ENCODE data around the gene HLA-DOB. TPM values are rescaled to one million over a fixed set of nuclear protein-coding genes. Genes with fewer than 3 reads are reported as not detected.

Gene HLA-DOB
- total and polyA plus RNA-seq, 2 donors (not counting 3 experiments of a cell fraction or from before 2014, with no cell fraction given): 0.46 to 0.54 TPM

GRCh38 chr6:32854376-32855178, 37.8 kb upstream of the HLA-DOB start:
- H3K36me3 ChIP-seq (ENCODE audit: control insufficient read depth in 2 of 2, extremely low read depth in 1 of 2, insufficient read depth in 2 of 2, low read length in 2 of 2): no peaks in the 10 kb centered on the region
- DNase-seq (ENCODE audit: low read depth, low spot score): no peak
- BruUV-seq (replicated peaks): no TSS peak
- TF ChIP-seq FOS (IDR thresholded peaks at IDR 0.05; ENCODE audit: borderline replicate concordance, insufficient read depth, low read length) (no peak), EZH2 (IDR thresholded peaks at IDR 0.05; ENCODE audit: borderline replicate concordance, low read depth, low read length, severe bottlenecking) (no peak)
- H3K4me3 ChIP-seq (replicated peaks in 1 of 3; ENCODE audit: insufficient read depth in 1 of 3, low read depth in 1 of 3, low read length in 3 of 3): peak overlapping the region; percentile 63 to 83 (median 75)
- no peaks in the 10 kb centered on the region for H3K9me1 ChIP-seq (replicated peaks; ENCODE audit: control insufficient read depth, extremely low read depth, insufficient read depth, low read length)
- peak overlapping the region; percentile 75 for H3K4me2 ChIP-seq (ENCODE audit: insufficient read depth, low read length)
- intact Hi-C loops (cut with micrococcal nuclease): loop anchor here (1.0 kb wide), 2 partner anchors 16 to 28 kb away; partner anchors contain the start of gene TAP2
- FAIRE-seq: peak; percentile 68
- ChIA-PET POLR2A (interaction anchor here (1.4 to 2.2 kb wide), 2 partner anchors 16 to 117 kb away, joined by 7 to 12 read pairs; partner anchors contain the start of gene TAP2), CTCF (interaction anchor here (1.3 to 8.1 kb wide), 8 partner anchors 10 to 439 kb away, joined by 5 to 274 read pairs (median 20); partner anchors contain the start of genes HLA-DMA, PSMB8 and TAP2)
- H4K20me1 ChIP-seq (replicated peaks; ENCODE audit: control insufficient read depth, extremely low read depth, insufficient read depth, low read length): no peaks in the 10 kb centered on the region
- no peak overlapping the region for H3K9ac ChIP-seq (replicated peaks; ENCODE audit: extremely low read depth, insufficient read depth, low read length)
- H3K4me1 ChIP-seq (ENCODE audit: control insufficient read depth, extremely low read depth, insufficient read depth, low read length): peaks cover 13% of the 10 kb centered on the region
- no peaks in the 10 kb centered on the region for H3K9me3 ChIP-seq (replicated peaks; ENCODE audit: control insufficient read depth, insufficient read depth, low read length)
- no peak overlapping the region for H3K27ac ChIP-seq (ENCODE audit: insufficient read depth, low read depth, low read length)
- dilution Hi-C loops (cut with MboI; ENCODE audit: extremely low pct_ligation_motif_present, low sequenced_read_pairs): no loop called here
- peaks cover 2 to 17% of the 10 kb centered on the region in 2 experiments for H3K27me3 ChIP-seq (ENCODE audit: control insufficient read depth in 2 of 2, insufficient read depth in 2 of 2, low read length in 2 of 2)
- no peaks in the 10 kb centered on the region for H3K79me2 ChIP-seq (ENCODE audit: control insufficient read depth, insufficient read depth, low read length)
- peak overlapping the region; percentile 61 for H2AFZ ChIP-seq (ENCODE audit: low read depth, low read length)

- CTCF ChIA-PET: interaction anchor here (0.8 to 8.1 kb wide), 20 partner anchors 8 to 464 kb away, joined by 3 to 274 read pairs (median 6); partner anchors contain the start of genes HLA-DMA, PSMB8, TAP2 and ZBTB22
- FAIRE-seq (peak; percentile 96), DNase-seq (ENCODE audit: low read depth, low spot score) (peak; percentile 96)
- intact Hi-C loops (cut with micrococcal nuclease) (loop anchor here (1.0 kb wide), 3 partner anchors 9 to 27 kb away; partner anchors contain the start of genes PSMB8 and TAP2), dilution Hi-C loops (cut with MboI; ENCODE audit: extremely low pct_ligation_motif_present, low sequenced_read_pairs) (no loop called here)
- Histone ChIP-seq H3K4me1 (ENCODE audit: control insufficient read depth, extremely low read depth, insufficient read depth, low read length) (peaks cover 13% of the 10 kb centered on the region), H3K36me3 (ENCODE audit: control insufficient read depth in 2 of 2, extremely low read depth in 1 of 2, insufficient read depth in 2 of 2, low read length in 2 of 2) (no peaks in the 10 kb centered on the region), H3K27me3 (ENCODE audit: control insufficient read depth in 2 of 2, insufficient read depth in 2 of 2, low read length in 2 of 2) (peaks cover 2 to 15% of the 10 kb centered on the region in 2 experiments), H3K4me3 (replicated peaks in 1 of 3; ENCODE audit: insufficient read depth in 1 of 3, low read depth in 1 of 3, low read length in 3 of 3) (peak within 1 kb of the TSS; percentile 63 to 83 (median 75)), H3K9me3 (replicated peaks; ENCODE audit: control insufficient read depth, insufficient read depth, low read length) (no peaks in the 10 kb centered on the region), H3K9ac (replicated peaks; ENCODE audit: extremely low read depth, insufficient read depth, low read length) (peak within 1 kb of the TSS; percentile 50), H4K20me1 (replicated peaks; ENCODE audit: control insufficient read depth, extremely low read depth, insufficient read depth, low read length) (no peaks in the 10 kb centered on the region), H3K4me2 (ENCODE audit: insufficient read depth, low read length) (peak within 1 kb of the TSS; percentile 75), H3K9me1 (replicated peaks; ENCODE audit: control insufficient read depth, extremely low read depth, insufficient read depth, low read length) (no peaks in the 10 kb centered on the region), H3K27ac (ENCODE audit: insufficient read depth, low read depth, low read length) (peak within 1 kb of the TSS; percentile 18), H2AFZ (ENCODE audit: low read depth, low read length) (peak within 1 kb of the TSS; percentile 61), H3K79me2 (ENCODE audit: control insufficient read depth, insufficient read depth, low read length) (no peaks in the 10 kb centered on the region)
- no TSS peak for BruUV-seq (replicated peaks)
- POLR2A ChIA-PET: interaction anchor here (1.4 to 2.2 kb wide), 2 partner anchors 15 to 118 kb away, joined by 7 to 12 read pairs; partner anchors contain the start of gene TAP2
- TF ChIP-seq CTCF (IDR thresholded peaks at IDR 0.05; ENCODE audit: extremely low read depth in 1 of 2, insufficient read depth in 1 of 2, low read depth in 1 of 2, low read length in 2 of 2) (peak; percentile 82 to 86), GATA2 (IDR thresholded peaks at IDR 0.05; ENCODE audit: insufficient read depth, insufficient read length, low read depth, low read length) (no peak), POLR2AphosphoS5 (IDR thresholded peaks at IDR 0.05; ENCODE audit: insufficient read depth, low read depth, low read length) (peak; percentile 18), MAX (IDR thresholded peaks at IDR 0.05; ENCODE audit: insufficient read depth, insufficient read length) (no peak), MYC (IDR thresholded peaks at IDR 0.05; ENCODE audit: low read depth, low read length) (no peak), JUN (IDR thresholded peaks at IDR 0.05; ENCODE audit: borderline replicate concordance, insufficient read depth, insufficient read length, low read depth) (no peak), FOS (IDR thresholded peaks at IDR 0.05; ENCODE audit: borderline replicate concordance, insufficient read depth, low read length) (peak; percentile 28), POLR2A (IDR thresholded peaks at IDR 0.05; ENCODE audit: low read depth, low read length) (peak; percentile 64), EZH2 (IDR thresholded peaks at IDR 0.05; ENCODE audit: borderline replicate concordance, low read depth, low read length, severe bottlenecking) (no peak)
Observed at GRCh38 chr6:32853541-32854375, 37.0 kb upstream of the HLA-DOB start, which contains the start of the genes PSMB9 and TAP1. PSMB9 (plus strand) TSS chr6:32854192; CDS start chr6:32854230, 38 bp downstream. TAP1 (minus strand) TSS chr6:32853704; CDS start chr6:32853636, 68 bp downstream.
